Measurements from ENCODE around the gene PCNX2. TPM values are rescaled to one million over a fixed set of nuclear protein-coding genes. Genes with fewer than 3 reads are reported as not detected.

PCNX2 gene
- total RNA-seq, 2 experiments from 2014 or later, result 17.7 to 18.6 TPM

Other genes starting within 250 kb of the PCNX2 start
- gene MAP3K21, start 32.0 kb upstream of the PCNX2 start, total RNA-seq, result under 1 TPM; 0.44 to 0.45 TPM

Measured in activated CD8-positive, alpha-beta T cell treated with anti-CD3 and anti-CD28 coated beads, Interleukin-2, amount 10 ng/mL, durations not matched to agents 7 days and 5 days (primary cell).